Lower leg skin (tissue), 3 donors: ENCODE measurements around the gene PNMA5.
"Not testable (repeated sequence)": the region's sequence is repeated elsewhere in the genome, so short reads cannot be mapped to it uniquely, and the experiment has no call there.

ENCODE experiments used
- POLR2A ChIP-seq, 2 donors: fragments of 450-650 bp; IDR thresholded peaks; one replicate each; pipeline ENCODE4 v1.6.1; 2016 to 2017; ENCODE audit warnings: antibody characterized with exemption in 2 of 2, mild to moderate bottlenecking in 1 of 2, moderate library complexity in 1 of 2
- TF ChIP-seq, protein P1 (sequence below), 3 donors: fragments of 450-650 bp; IDR thresholded peaks; one replicate each; pipeline ENCODE4 v1.5.1; 2016; ENCODE audit warnings: antibody characterized with exemption in 3 of 3, mild to moderate bottlenecking in 3 of 3, moderate library complexity in 2 of 3

DNA sequence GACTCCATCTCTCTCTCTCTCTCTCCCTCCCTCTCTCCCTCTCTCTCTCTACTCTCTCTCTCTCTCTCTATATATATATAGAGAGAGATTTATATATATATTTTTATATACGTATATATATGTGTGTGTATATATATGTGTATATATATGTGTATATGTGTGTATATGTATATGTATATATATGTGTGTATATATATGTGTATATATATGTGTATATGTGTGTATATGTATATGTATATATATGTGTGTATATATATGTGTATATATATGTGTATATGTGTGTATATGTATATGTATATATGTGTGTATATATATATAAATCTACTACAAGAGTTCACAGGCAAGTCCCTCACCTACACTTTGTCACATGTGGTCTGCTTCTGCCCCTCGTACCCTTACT lies 32.6 kb upstream of the PNMA5 start:
- TF ChIP-seq, protein P1, sequence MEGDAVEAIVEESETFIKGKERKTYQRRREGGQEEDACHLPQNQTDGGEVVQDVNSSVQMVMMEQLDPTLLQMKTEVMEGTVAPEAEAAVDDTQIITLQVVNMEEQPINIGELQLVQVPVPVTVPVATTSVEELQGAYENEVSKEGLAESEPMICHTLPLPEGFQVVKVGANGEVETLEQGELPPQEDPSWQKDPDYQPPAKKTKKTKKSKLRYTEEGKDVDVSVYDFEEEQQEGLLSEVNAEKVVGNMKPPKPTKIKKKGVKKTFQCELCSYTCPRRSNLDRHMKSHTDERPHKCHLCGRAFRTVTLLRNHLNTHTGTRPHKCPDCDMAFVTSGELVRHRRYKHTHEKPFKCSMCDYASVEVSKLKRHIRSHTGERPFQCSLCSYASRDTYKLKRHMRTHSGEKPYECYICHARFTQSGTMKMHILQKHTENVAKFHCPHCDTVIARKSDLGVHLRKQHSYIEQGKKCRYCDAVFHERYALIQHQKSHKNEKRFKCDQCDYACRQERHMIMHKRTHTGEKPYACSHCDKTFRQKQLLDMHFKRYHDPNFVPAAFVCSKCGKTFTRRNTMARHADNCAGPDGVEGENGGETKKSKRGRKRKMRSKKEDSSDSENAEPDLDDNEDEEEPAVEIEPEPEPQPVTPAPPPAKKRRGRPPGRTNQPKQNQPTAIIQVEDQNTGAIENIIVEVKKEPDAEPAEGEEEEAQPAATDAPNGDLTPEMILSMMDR (IDR thresholded peaks at IDR 0.05): not testable (repeated sequence)
- not testable (repeated sequence) for TF ChIP-seq POLR2A (IDR thresholded peaks at IDR 0.05)
